Spinal cord (tissue), 10 donors: ENCODE measurements around the gene LIN7A. TPM values are rescaled to one million over a fixed set of nuclear protein-coding genes. Genes with fewer than 3 reads are reported as not detected.
"Not testable (repeated sequence)": the region's sequence is repeated elsewhere in the genome, so short reads cannot be mapped to it uniquely, and the experiment has no call there.

ENCODE experiments used
- DNase-seq, 6 donors: peaks; one replicate each; pipeline versions ENCODE4 v3.0.0 to v3.0.0-alpha.2; 2013 to 2015; ENCODE audit warnings: low spot score in 6 of 6, low read depth in 4 of 6
- H3K27ac ChIP-seq: one replicate; pipeline ENCODE4 v1.5.1; 2013; ENCODE audit warnings: low read depth, low read length, control low read depth
- H3K27me3 ChIP-seq: one replicate; pipeline ENCODE4 v1.6.1; 2013; ENCODE audit warnings: low read length; ENCODE audit not compliant: control insufficient read depth, insufficient read depth
- H3K36me3 ChIP-seq: one replicate; pipeline ENCODE4 v1.6.1; 2013; ENCODE audit warnings: low read length; ENCODE audit not compliant: control insufficient read depth, insufficient read depth
- H3K4me1 ChIP-seq: one replicate; pipeline ENCODE4 v1.6.1; 2013; ENCODE audit warnings: low read length; ENCODE audit not compliant: control insufficient read depth, insufficient read depth
- H3K4me3 ChIP-seq: one replicate; pipeline ENCODE4 v1.5.1; 2013; ENCODE audit warnings: low read depth, low read length, control low read depth
- H3K9me3 ChIP-seq: one replicate; pipeline ENCODE4 v1.6.1; 2013; ENCODE audit warnings: low read length; ENCODE audit not compliant: control insufficient read depth, insufficient read depth
- WGBS: methylation state at CpG from one replicate; pipeline ENCODE4 v1.1.5; 2013; ENCODE audit warnings: missing lambda C conversion rate; ENCODE audit not compliant: insufficient coverage; 5-methylcytosine and 5-hydroxymethylcytosine counted together
- polyA plus RNA-seq, 2 donors: library from polyadenylated mRNA; unstranded; fragments of 120-200 nt; gene quantifications; one replicate each; pipeline ENCODE4 v1.2.1, GENCODE V29; 2013; ENCODE audit not compliant: insufficient read length in 2 of 2
- total RNA-seq, 2 donors: library from RNA; depleted of rRNA in 1 of 2; stranded (reverse); fragments of 120-200 nt in 1 of 2; fragments of >200 nt in 1 of 2; gene quantifications; one replicate each; pipeline versions ENCODE4 v1.2.3 to v1.2.4, GENCODE V29; 2013 to 2014
- donor health status: healthy.

LIN7A gene
- total and polyA plus RNA-seq, 4 donors, result 12.0 to 41.3 (median 15.8) TPM

- no peak for DNase-seq
- no CpG with 5 or more reads among the region's 3 CpGs for WGBS
- H3K9me3 ChIP-seq, result no peaks in the 10 kb centered on the region
These were observed 43.6 kb downstream of the LIN7A start for GRCh38 chr12:80894179-80894578.

GRCh38 chr12:80892597-80893445 lies 44.9 kb downstream of the LIN7A start:
- Histone ChIP-seq H3K36me3 (no peaks in the 10 kb centered on the region), H3K27ac (no peak overlapping the region), H3K27me3 (no peaks in the 10 kb centered on the region), H3K4me1 (no peaks in the 10 kb centered on the region), H3K4me3 (no peak overlapping the region), H3K9me3 (no peaks in the 10 kb centered on the region)
- no peak for DNase-seq
- 34% methylated on average over 2 of the region's 7 CpGs for WGBS

More at GRCh38 chr12:80894179-80894578, 43.6 kb downstream of the LIN7A start:
- Histone ChIP-seq H3K4me1 (no peaks in the 10 kb centered on the region), H3K27me3 (no peaks in the 10 kb centered on the region), H3K27ac (no peak overlapping the region), H3K36me3 (no peaks in the 10 kb centered on the region), H3K4me3 (no peak overlapping the region)

GRCh38 chr12:80884651-80885050 lies 53.1 kb downstream of the LIN7A start:
- no CpG with 5 or more reads among the region's 1 CpG for WGBS
- DNase-seq, result no peak
- H3K27me3 ChIP-seq, result no peaks in the 10 kb centered on the region
- H3K27ac ChIP-seq, result no peak overlapping the region
- no peaks in the 10 kb centered on the region for H3K36me3 ChIP-seq
- H3K9me3 ChIP-seq, result no peaks in the 10 kb centered on the region
- no peak overlapping the region for H3K4me3 ChIP-seq
- no peaks in the 10 kb centered on the region for H3K4me1 ChIP-seq

- no peaks in the 10 kb centered on the region for H3K4me1 ChIP-seq
- H3K4me3 ChIP-seq, result no peak overlapping the region
- H3K27ac ChIP-seq, result no peak overlapping the region
- H3K36me3 ChIP-seq, result no peaks in the 10 kb centered on the region
- no peaks in the 10 kb centered on the region for H3K27me3 ChIP-seq
- H3K9me3 ChIP-seq, result no peaks in the 10 kb centered on the region
- peak in 1 of 6 donors; percentile 58 for DNase-seq
These were observed 56.6 kb downstream of the LIN7A start for GRCh38 chr12:80881106-80881505.

GRCh38 chr12:80878452-80878851 lies 59.3 kb downstream of the LIN7A start:
- not testable (repeated sequence) for H3K4me1 ChIP-seq, H3K27ac ChIP-seq, H3K27me3 ChIP-seq, H3K4me3 ChIP-seq, H3K9me3 ChIP-seq, DNase-seq, H3K36me3 ChIP-seq
- WGBS, result 100% methylated on average over 3 of the region's 8 CpGs

- H3K4me3 ChIP-seq, result no peak overlapping the region
- peak in 1 of 6 donors; percentile 18 for DNase-seq
- WGBS, result no CpG with 5 or more reads among the region's 2 CpGs
- no peak overlapping the region for H3K27ac ChIP-seq
- no peaks in the 10 kb centered on the region for H3K27me3 ChIP-seq
- no peaks in the 10 kb centered on the region for H3K9me3 ChIP-seq
- no peaks in the 10 kb centered on the region for H3K36me3 ChIP-seq
- no peaks in the 10 kb centered on the region for H3K4me1 ChIP-seq
These were observed 59.9 kb downstream of the LIN7A start for GRCh38 chr12:80877721-80878265.

GRCh38 chr12:80872053-80872452 lies 65.7 kb downstream of the LIN7A start:
- no peak overlapping the region for H3K27ac ChIP-seq
- no peak for DNase-seq
- H3K36me3 ChIP-seq, result no peaks in the 10 kb centered on the region
- no peaks in the 10 kb centered on the region for H3K9me3 ChIP-seq
- H3K27me3 ChIP-seq, result no peaks in the 10 kb centered on the region
- no peak overlapping the region for H3K4me3 ChIP-seq
- no peaks in the 10 kb centered on the region for H3K4me1 ChIP-seq

- no CpG with 5 or more reads among the region's 2 CpGs for whole genome bisulfite sequencing
- Histone ChIP-seq H3K4me1 (no peaks in the 10 kb centered on the region), H3K36me3 (no peaks in the 10 kb centered on the region), H3K27me3 (no peaks in the 10 kb centered on the region), H3K27ac (no peak overlapping the region), H3K4me3 (no peak overlapping the region), H3K9me3 (no peaks in the 10 kb centered on the region)
- no peak for DNase-seq
These were observed 68.5 kb downstream of the LIN7A start for GRCh38 chr12:80869264-80869663.

GRCh38 chr12:80868576-80868975 lies 69.2 kb downstream of the LIN7A start:
- Histone ChIP-seq H3K4me1 (no peaks in the 10 kb centered on the region), H3K27ac (no peak overlapping the region), H3K4me3 (no peak overlapping the region), H3K27me3 (no peaks in the 10 kb centered on the region), H3K9me3 (no peaks in the 10 kb centered on the region), H3K36me3 (no peaks in the 10 kb centered on the region)
- DNase-seq, result no peak
- no CpG with 5 or more reads among the region's 1 CpG for WGBS

GRCh38 chr12:80867941-80868340 lies 69.8 kb downstream of the LIN7A start:
- Histone ChIP-seq H3K27ac (no peak overlapping the region), H3K4me1 (no peaks in the 10 kb centered on the region), H3K27me3 (no peaks in the 10 kb centered on the region), H3K36me3 (no peaks in the 10 kb centered on the region), H3K9me3 (no peaks in the 10 kb centered on the region), H3K4me3 (no peak overlapping the region)
- no peak for DNase-seq
- 100% methylated on average over 1 of the region's 3 CpGs for WGBS
